ENCODE data around the gene LHFPL3.
"Not testable (repeated sequence)": the region's sequence is repeated elsewhere in the genome, so short reads cannot be mapped to it uniquely, and the experiment has no call there.

LHFPL3 gene

GRCh38 chr7:104664648-104665047 lies 336.2 kb downstream of the LHFPL3 start:
- TF ChIP-seq ZFX (IDR thresholded peaks at IDR 0.05; ENCODE audit: borderline replicate concordance), result no peak
- no peak for TF ChIP-seq CTCF (IDR thresholded peaks at IDR 0.05)
- H3K27ac ChIP-seq, result no peak overlapping the region

GRCh38 chr7:104677587-104677986 lies 349.2 kb downstream of the LHFPL3 start:
- H3K27ac ChIP-seq, result no peak overlapping the region
- TF ChIP-seq ZFX (IDR thresholded peaks at IDR 0.05; ENCODE audit: borderline replicate concordance) (no peak), CTCF (IDR thresholded peaks at IDR 0.05) (no peak)

GRCh38 chr7:104679085-104679484 lies 350.7 kb downstream of the LHFPL3 start:
- H3K27ac ChIP-seq, result no peak overlapping the region
- TF ChIP-seq ZFX (IDR thresholded peaks at IDR 0.05; ENCODE audit: borderline replicate concordance) (no peak), CTCF (IDR thresholded peaks at IDR 0.05) (no peak)

GRCh38 chr7:104686286-104686685 lies 357.9 kb downstream of the LHFPL3 start:
- no peak overlapping the region for H3K27ac ChIP-seq
- TF ChIP-seq ZFX (IDR thresholded peaks at IDR 0.05; ENCODE audit: borderline replicate concordance) (no peak), CTCF (IDR thresholded peaks at IDR 0.05) (no peak)

GRCh38 chr7:104694710-104695109 lies 366.3 kb downstream of the LHFPL3 start:
- H3K27ac ChIP-seq, result no peak overlapping the region
- TF ChIP-seq CTCF (IDR thresholded peaks at IDR 0.05), result no peak
- TF ChIP-seq ZFX (IDR thresholded peaks at IDR 0.05; ENCODE audit: borderline replicate concordance), result no peak

- no peak overlapping the region for H3K27ac ChIP-seq
- TF ChIP-seq ZFX (IDR thresholded peaks at IDR 0.05; ENCODE audit: borderline replicate concordance), result no peak
- TF ChIP-seq CTCF (IDR thresholded peaks at IDR 0.05), result no peak
These were observed 367.2 kb downstream of the LHFPL3 start for GRCh38 chr7:104695563-104695962.

GRCh38 chr7:104700336-104700735 lies 371.9 kb downstream of the LHFPL3 start:
- H3K27ac ChIP-seq, result no peak overlapping the region
- TF ChIP-seq ZFX (IDR thresholded peaks at IDR 0.05; ENCODE audit: borderline replicate concordance) (no peak), CTCF (IDR thresholded peaks at IDR 0.05) (no peak)

GRCh38 chr7:104721027-104721426 lies 392.6 kb downstream of the LHFPL3 start:
- not testable (repeated sequence) for H3K27ac ChIP-seq
